Aorta (tissue), 5 donors: ENCODE results near the gene LRRC72. TPM values are rescaled to one million over a fixed set of nuclear protein-coding genes. Genes with fewer than 3 reads are reported as not detected.
"Not testable (repeated sequence)": the region's sequence is repeated elsewhere in the genome, so short reads cannot be mapped to it uniquely, and the experiment has no call there.

Experiments used
- ATAC-seq: fragments of 200-7000 bp; cut with Tn5 transposase; one replicate; pipeline ENCODE4 v1.9.1; 2022; ENCODE audit warnings: moderate library complexity; ENCODE audit not compliant: low FRiP score
- DNase-seq, 2 donors: peaks; one replicate each; pipeline ENCODE4 v3.0.0-alpha.2; 2020
- H3K27ac ChIP-seq, 2 donors: one replicate each; pipeline ENCODE4 v1.5.1; 2013; ENCODE audit warnings: low read length in 2 of 2, mild to moderate bottlenecking in 2 of 2, moderate library complexity in 2 of 2, control low read depth in 1 of 2, inconsistent platforms in 1 of 2, low read depth in 1 of 2
- H3K27me3 ChIP-seq, 2 donors: one replicate each; pipeline ENCODE4 v1.6.1; 2013; ENCODE audit warnings: control low read depth in 1 of 2, low read length in 1 of 2, mild to moderate bottlenecking in 1 of 2, moderate library complexity in 1 of 2; ENCODE audit not compliant: insufficient read depth in 2 of 2, control insufficient read depth in 1 of 2
- H3K36me3 ChIP-seq, 2 donors: one replicate each; pipeline ENCODE4 v1.6.1; 2013; ENCODE audit warnings: control low read depth in 1 of 2, low read length in 1 of 2, mild to moderate bottlenecking in 1 of 2; ENCODE audit not compliant: insufficient read depth in 2 of 2, control insufficient read depth in 1 of 2
- H3K4me1 ChIP-seq, 2 donors: one replicate each; pipeline ENCODE4 v1.6.1; 2013; ENCODE audit warnings: low read length in 2 of 2, control low read depth in 1 of 2, mild to moderate bottlenecking in 1 of 2, moderate library complexity in 1 of 2; ENCODE audit not compliant: insufficient read depth in 2 of 2, control insufficient read depth in 1 of 2
- H3K4me3 ChIP-seq, 2 donors: one replicate each; pipeline ENCODE4 v1.5.1; 2013; ENCODE audit warnings: low read length in 2 of 2, control low read depth in 1 of 2, mild to moderate bottlenecking in 1 of 2
- H3K9me3 ChIP-seq: one replicate; pipeline ENCODE4 v1.6.1; 2013; ENCODE audit warnings: mild to moderate bottlenecking, low read length; ENCODE audit not compliant: control insufficient read depth
- WGBS, 2 donors: extraction: QIAGEN DNeasy Blood & Tissue Kit; methylation state at CpG; one replicate each; pipeline ENCODE4 v1.1.7; 2013; 5-methylcytosine and 5-hydroxymethylcytosine counted together
- intact Hi-C, 2 donors: fragments of 100-400 bp; cut with DNase I; formaldehyde crosslinking; loops; one replicate each; pipeline versions ENCODE4 v1.14.2 to v1.15.0; 2022
- polyA plus RNA-seq, 2 donors: library from polyadenylated mRNA; stranded (reverse); fragments of 200-250 nt; gene quantifications; one replicate each; pipeline ENCODE4 v1.2.3, GENCODE V29; 2013
- total RNA-seq, 2 donors: library from RNA; stranded (reverse); fragmentation: NEBNext Ultra II Directional; extraction: Animal tissue kit (Norgen Biotek cat#: 25700); gene quantifications; one replicate each; pipeline ENCODE4 v1.2.1, GENCODE V29; 2021
- donor health status: healthy with polysubstance abuse.
- donor health status: Bipolar disorder and iron deficiency.
- donor health status: DM: no; HTN: no; CAD: no.
- donor health status: DM: no; HTN: no; CAD: no.
- donor health status: DM: yes; HTN: yes; CAD: no.

Gene LRRC72
- total and polyA plus RNA-seq, 4 donors: not detected

DNA sequence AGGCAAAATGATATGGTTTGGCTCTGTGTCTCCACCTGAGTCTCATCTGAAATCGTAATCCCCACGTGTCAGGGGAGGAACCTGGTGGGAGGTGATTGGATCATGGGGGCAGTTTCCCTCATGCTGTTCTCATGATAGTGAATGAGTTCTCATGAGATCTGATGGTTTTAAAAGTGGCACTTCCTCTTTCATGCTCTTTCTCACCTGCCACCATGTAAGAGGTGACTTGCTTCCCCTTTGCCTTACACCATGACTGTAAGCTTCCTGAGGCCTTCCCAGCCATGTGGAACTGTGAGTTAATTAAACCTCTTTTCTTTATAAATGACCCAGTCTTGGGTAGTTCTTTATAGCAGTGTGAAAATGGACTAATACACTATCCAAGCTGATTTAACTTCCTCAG lies 13.9 kb downstream of the LRRC72 start:
- H3K4me3 ChIP-seq, ATAC-seq, H3K36me3 ChIP-seq, H3K4me1 ChIP-seq, H3K27ac ChIP-seq, intact Hi-C loops, DNase-seq, H3K9me3 ChIP-seq, H3K27me3 ChIP-seq: not testable (repeated sequence)
- 97% methylated on average over 2 of the region's 2 CpGs for WGBS, 2 donors

DNA sequence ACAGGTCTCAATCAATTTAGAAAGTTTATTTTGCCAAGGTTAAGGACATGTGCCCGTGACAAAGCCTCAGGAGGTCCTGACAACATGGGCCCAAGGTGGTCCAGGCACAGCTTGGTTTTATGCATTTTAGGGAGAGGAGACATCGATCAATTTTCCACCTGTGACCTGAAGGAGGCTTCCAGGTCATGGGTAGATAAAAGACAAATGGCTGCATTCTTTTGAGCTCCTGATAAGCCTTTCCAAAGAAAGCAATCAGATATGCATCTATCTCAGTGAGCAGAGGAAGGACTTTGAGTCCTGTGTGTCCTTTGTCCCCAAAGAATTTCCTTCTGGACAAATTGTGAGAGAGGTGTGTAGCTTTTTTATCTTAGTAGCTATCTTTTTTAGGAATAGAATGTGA lies 15.8 kb downstream of the LRRC72 start:
- DNase-seq: no peak
- H3K9me3 ChIP-seq: peaks cover 2% of the 10 kb centered on the region
- no peak for ATAC-seq
- H3K4me1 ChIP-seq: no peaks in the 10 kb centered on the region
- WGBS, 2 donors: 94% methylated on average over 2 of the region's 2 CpGs
- H3K36me3 ChIP-seq: no peaks in the 10 kb centered on the region
- intact Hi-C loops: no loop called here
- no peak overlapping the region for H3K27ac ChIP-seq
- H3K27me3 ChIP-seq: no peaks in the 10 kb centered on the region
- H3K4me3 ChIP-seq: no peak overlapping the region

DNA sequence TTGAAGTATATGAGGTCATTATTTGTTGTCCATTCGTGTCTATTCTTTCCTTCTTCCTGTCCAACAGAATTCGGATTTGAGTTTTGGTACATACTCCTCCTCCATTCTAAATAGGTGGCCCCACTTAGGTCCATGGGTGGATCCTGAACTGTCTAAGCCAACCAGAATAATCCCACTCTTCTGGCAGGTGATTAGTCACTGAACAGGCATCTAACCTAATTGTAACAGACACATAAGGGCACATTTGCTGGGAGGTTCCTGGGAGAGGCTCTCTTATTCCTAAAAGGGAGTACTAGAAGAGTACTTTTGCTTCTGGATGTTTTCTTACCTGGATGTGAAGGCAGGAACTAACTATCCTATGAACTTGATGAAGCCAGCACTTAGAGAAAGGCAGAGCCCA lies 16.8 kb downstream of the LRRC72 start:
- Histone ChIP-seq H3K4me3 (no peak overlapping the region), H3K27ac (no peak overlapping the region), H3K27me3 (no peaks in the 10 kb centered on the region), H3K9me3 (peaks cover under 1% of the 10 kb centered on the region), H3K4me1 (no peaks in the 10 kb centered on the region), H3K36me3 (no peaks in the 10 kb centered on the region)
- intact Hi-C loops: no loop called here
- WGBS, 2 donors: 85 to 86% methylated on average over 2 of the region's 2 CpGs
- no peak for DNase-seq
- no peak for ATAC-seq

DNA sequence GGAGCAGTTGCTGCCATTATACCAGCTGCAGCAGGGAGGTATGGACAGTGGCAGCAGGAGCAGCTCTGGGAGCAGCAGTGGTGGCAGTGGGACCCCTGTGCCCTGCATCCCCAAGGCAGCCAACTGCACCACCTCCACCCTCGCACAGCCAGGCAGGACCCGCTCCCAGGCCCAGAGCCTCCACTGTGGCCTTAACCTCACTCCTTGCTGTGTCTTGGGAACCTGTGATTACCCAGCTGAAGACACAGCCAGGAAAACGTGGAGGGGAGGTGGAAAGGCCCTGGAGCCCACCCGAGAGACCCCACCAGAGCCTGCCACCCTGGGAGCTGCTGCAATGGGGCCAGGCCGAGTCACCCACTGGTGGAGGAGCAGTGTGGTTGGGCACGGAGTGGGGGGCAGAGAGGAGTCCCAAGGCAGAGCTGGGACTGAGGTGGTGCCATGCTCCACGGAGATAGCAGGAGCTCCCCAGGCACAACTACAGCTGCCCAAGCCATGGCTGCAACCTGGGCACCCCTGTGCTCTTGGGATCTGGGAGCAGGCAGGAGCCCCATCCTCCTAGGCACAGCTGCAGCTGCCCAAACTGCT lies 20.4 kb downstream of the LRRC72 start:
- Histone ChIP-seq H3K27me3 (no peaks in the 10 kb centered on the region), H3K9me3 (peaks cover 1% of the 10 kb centered on the region), H3K36me3 (no peaks in the 10 kb centered on the region), H3K4me3 (no peak overlapping the region), H3K27ac (no peak overlapping the region), H3K4me1 (no peaks in the 10 kb centered on the region)
- intact Hi-C loops: no loop called here
- ATAC-seq (peak; percentile 46), DNase-seq (no peak)
- WGBS, 2 donors: 92 to 95% methylated on average over 7 of the region's 7 CpGs

DNA sequence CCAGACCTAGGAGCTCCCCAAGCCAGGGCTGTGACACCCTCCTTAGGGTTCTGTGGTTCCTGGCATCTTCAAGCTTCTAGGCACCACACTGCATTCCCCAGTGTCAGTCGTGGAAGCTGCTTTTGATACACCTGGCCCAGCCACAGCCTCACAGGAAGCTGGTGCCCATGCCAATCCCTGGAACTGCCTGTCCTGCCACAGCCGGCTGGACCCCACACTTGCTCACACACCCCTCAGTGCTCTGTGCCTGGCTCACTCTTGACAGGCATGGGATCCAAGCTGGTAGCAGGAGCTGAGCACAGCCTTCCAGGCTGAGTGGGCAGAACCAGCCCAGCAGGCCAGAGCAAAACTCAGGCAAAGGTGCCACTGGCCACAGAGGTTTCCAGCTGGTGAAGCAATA lies 21.8 kb downstream of the LRRC72 start:
- no peak overlapping the region for H3K27ac ChIP-seq
- WGBS, 2 donors: 76 to 85% methylated on average over 2 of the region's 2 CpGs
- H3K4me1 ChIP-seq: no peaks in the 10 kb centered on the region
- peaks cover 1% of the 10 kb centered on the region for H3K9me3 ChIP-seq
- DNase-seq (no peak), ATAC-seq (no peak)
- no peaks in the 10 kb centered on the region for H3K27me3 ChIP-seq
- intact Hi-C loops: no loop called here
- no peaks in the 10 kb centered on the region for H3K36me3 ChIP-seq
- H3K4me3 ChIP-seq: no peak overlapping the region

DNA sequence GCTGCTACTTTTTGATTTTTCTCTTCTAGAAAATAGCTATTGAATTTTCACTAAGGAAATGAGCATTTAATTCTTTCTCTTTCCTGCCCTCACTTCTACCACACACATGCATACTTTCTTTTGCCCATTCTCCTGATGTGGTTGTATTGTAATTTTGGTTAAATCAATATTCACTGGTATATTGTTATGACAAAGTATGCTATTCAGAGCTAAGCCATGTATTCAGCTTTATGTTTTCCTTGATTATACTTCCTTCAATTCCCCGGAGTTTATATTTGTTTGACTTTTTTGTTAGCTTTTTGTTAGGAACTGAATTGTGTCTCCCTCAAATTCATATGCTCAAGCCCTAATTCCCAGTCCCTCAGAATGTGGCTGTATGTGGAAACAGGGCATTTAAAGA lies 24.0 kb downstream of the LRRC72 start:
- Histone ChIP-seq H3K4me1 (no peaks in the 10 kb centered on the region), H3K4me3 (no peak overlapping the region), H3K27me3 (no peaks in the 10 kb centered on the region), H3K27ac (no peak overlapping the region), H3K36me3 (no peaks in the 10 kb centered on the region), H3K9me3 (peaks cover 1% of the 10 kb centered on the region)
- WGBS, 2 donors: 57 to 70% methylated on average over 1 of the region's 1 CpG
- ATAC-seq (no peak), DNase-seq (no peak)
- intact Hi-C loops: no loop called here

DNA sequence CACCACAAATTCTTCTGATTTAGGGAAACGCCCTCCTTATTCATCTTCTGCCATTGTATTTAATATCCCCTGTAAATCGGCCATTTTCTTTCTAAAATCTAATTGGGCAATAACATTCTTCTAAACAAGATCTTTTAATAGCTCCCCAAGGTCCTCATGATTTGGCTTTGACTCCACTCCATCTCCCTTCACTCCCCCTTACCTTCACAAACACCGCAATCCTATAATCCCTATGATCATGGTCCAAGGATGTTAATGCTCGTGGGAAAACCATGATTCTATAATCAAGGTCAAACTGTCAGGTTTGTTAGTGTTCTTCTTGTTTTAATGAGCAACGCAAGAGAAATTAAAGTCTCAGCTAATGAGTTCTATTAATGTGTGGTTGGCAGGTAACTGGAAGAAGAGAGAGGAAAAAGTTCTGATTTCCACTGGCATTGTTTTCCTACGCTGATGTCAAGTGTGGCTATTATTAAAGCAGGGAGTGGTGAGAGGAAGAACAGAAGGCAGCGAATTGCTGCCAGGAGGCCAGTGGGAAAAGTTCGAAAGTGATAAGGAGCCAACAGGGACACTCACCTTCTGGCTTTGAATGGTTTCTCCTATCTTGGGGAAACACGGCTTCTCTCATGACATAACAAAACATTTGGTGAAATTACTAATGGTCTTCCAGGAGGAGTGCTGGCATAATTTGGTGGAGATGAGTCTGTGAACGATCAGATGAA lies 28.1 kb downstream of the LRRC72 start:
- H3K4me1 ChIP-seq: no peaks in the 10 kb centered on the region
- no peak for ATAC-seq
- H3K27me3 ChIP-seq: no peaks in the 10 kb centered on the region
- 83 to 84% methylated on average over 10 of the region's 10 CpGs for WGBS, 2 donors
- no peak overlapping the region for H3K4me3 ChIP-seq
- no peak for DNase-seq
- H3K27ac ChIP-seq: no peak overlapping the region
- intact Hi-C loops: no loop called here
- H3K36me3 ChIP-seq: no peaks in the 10 kb centered on the region
- H3K9me3 ChIP-seq: no peaks in the 10 kb centered on the region

DNA sequence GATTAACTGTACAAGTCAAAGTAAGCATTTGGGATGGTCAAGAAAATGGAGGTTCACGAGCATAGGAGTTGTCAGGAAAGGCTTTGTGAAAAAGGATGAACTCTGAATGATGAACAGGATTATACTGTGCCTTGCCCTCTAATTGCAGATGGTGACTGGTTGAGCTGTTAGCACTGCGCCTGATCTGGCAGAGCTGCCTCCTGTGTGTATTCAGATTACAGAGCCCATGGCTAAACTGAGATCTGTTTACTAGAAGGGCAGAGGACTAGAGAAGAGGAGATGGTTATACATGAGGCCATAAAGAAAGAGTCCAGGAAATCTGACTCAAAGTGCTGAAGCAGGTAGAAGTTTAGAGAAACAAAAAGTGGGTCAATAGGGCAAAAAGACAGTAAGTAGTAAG lies 29.7 kb downstream of the LRRC72 start:
- intact Hi-C loops: no loop called here
- H3K4me3 ChIP-seq: no peak overlapping the region
- no peaks in the 10 kb centered on the region for H3K36me3 ChIP-seq
- H3K9me3 ChIP-seq: no peaks in the 10 kb centered on the region
- DNase-seq (no peak), ATAC-seq (no peak)
- 77 to 97% methylated on average over 2 of the region's 2 CpGs for WGBS, 2 donors
- no peaks in the 10 kb centered on the region for H3K27me3 ChIP-seq
- no peaks in the 10 kb centered on the region for H3K4me1 ChIP-seq
- H3K27ac ChIP-seq: no peak overlapping the region

DNA sequence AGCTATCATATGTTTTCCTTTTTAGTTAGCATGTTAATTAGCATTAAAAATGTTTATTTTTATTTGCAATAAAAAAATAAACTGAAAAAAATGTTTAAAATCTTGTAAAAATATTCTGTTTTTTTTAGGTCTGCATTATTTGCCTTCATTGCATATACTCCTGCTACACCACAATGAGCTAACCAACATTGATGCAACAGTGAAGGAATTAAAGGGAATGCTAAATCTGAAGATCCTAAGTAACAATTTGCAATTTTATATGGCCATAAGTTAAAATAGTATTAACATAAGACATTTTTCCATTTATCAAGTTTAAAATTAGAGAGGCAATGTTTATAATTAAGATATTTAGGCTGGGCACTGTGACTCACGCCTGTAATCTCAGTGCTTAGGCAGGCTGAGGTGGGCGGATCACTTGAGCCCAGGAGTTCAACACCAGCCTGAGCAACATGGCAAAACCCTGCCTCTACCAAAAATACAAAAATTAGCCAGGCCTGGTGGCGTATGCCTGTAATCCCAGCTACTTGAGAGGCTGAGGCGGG lies 32.2 kb downstream of the LRRC72 start:
- Histone ChIP-seq H3K36me3 (no peaks in the 10 kb centered on the region), H3K4me3 (no peak overlapping the region), H3K9me3 (no peaks in the 10 kb centered on the region), H3K27me3 (no peaks in the 10 kb centered on the region), H3K27ac (no peak overlapping the region), H3K4me1 (no peaks in the 10 kb centered on the region)
- intact Hi-C loops: no loop called here
- no peak for ATAC-seq
- no peak for DNase-seq
- 91% methylated on average over 4 of the region's 4 CpGs for WGBS, 2 donors
